Effector CD8-positive, alpha-beta T cell (primary cell): ENCODE results near the gene BBLN.
A peak's percentile ranks its signal among the peaks of the same experiment; 100 is the strongest.

Experiments used
- DNase-seq: peaks from one replicate; lab custom pipeline; 2025; lab: John Stamatoyannopoulos, UW

Gene BBLN

GRCh38 chr9:128190013-128190412, 29.9 kb downstream of the BBLN start:
- no peak for DNase-seq

GRCh38 chr9:128190516-128191405, 30.7 kb downstream of the BBLN start:
- DNase-seq = peak; percentile 34

- DNase-seq = peak; percentile 51
Measured at GRCh38 chr9:128191406-128192046, 31.5 kb downstream of the BBLN start, which contains the start of gene CIZ1. Gene CIZ1 (minus strand): TSS chr9:128191572. CDS start chr9:128190857, 715 bp downstream.

- peak; percentile 10 for DNase-seq
Measured at GRCh38 chr9:128192601-128193371, 32.7 kb downstream of the BBLN start.

GRCh38 chr9:128193469-128194096, 33.5 kb downstream of the BBLN start:
- no peak for DNase-seq

GRCh38 chr9:128201441-128202369, 41.6 kb downstream of the BBLN start:
- no peak for DNase-seq

- no peak for DNase-seq
Measured at GRCh38 chr9:128202648-128203023, 42.6 kb downstream of the BBLN start.

- DNase-seq = peak; percentile 58
Measured at GRCh38 chr9:128203024-128203706, 43.1 kb downstream of the BBLN start, which contains the start of gene DNM1. Gene DNM1 (plus strand): TSS chr9:128203379. CDS start chr9:128203471, 92 bp downstream.

GRCh38 chr9:128203707-128204551, 43.9 kb downstream of the BBLN start:
- no peak for DNase-seq

- DNase-seq = no peak
Measured at GRCh38 chr9:128204858-128205257, 44.8 kb downstream of the BBLN start.

- no peak for DNase-seq
Measured at GRCh38 chr9:128205296-128205944, 45.4 kb downstream of the BBLN start.

GRCh38 chr9:128206484-128206883, 46.4 kb downstream of the BBLN start:
- DNase-seq = no peak

- DNase-seq = no peak
Measured at GRCh38 chr9:128206916-128207910, 47.1 kb downstream of the BBLN start.

GRCh38 chr9:128208386-128208785, 48.3 kb downstream of the BBLN start:
- DNase-seq = no peak

GRCh38 chr9:128208946-128209669, 49.0 kb downstream of the BBLN start:
- DNase-seq = no peak

GRCh38 chr9:128211186-128211980, 51.3 kb downstream of the BBLN start:
- no peak for DNase-seq
